ENCODE data around the gene RNU7-1. TPM values are rescaled to one million over a fixed set of nuclear protein-coding genes. Genes with fewer than 3 reads are reported as not detected.

Gene RNU7-1
- total and polyA plus RNA-seq, 2 of the 4 experiments (the other 2 are of a cell fraction): not detected

DNA sequence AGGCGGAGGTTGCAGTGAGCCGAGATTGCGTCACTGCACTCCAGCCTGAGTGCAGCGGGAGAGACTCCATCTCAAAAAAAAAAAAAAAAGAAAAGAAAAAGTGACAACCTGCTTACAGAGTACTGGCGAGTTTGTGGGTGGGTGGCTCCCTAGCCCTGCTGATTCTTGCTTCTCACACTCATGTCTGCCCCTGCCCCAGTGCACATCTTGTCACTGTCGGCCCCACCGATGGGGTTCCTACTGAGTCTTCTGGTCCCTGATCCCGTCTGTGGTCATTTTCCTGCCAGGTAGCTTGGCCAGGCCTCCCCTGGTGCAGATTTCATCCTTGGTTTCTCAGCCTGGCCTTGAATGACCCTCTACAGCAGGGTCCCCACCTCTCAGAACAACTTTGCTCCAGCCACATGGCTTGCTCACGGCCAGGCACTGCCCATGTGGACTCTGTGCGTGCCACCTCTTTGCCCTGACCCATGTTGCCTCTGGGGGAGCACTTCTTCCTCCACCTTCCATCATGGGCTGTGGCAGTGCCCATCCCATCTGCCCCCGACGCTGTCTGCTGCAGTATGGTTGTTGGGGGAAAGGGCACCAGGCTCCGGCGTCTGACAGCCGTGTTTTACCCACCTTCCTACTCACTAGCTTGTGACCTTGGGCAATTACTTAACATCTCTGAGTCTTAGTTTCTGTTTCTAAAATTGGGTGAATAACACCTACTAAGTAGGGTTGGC is 5.4 kb downstream of the RNU7-1 start (continued):
- no peak for TF ChIP-seq MXI1 (IDR thresholded peaks at IDR 0.05; ENCODE audit: borderline replicate concordance, low read depth, low read length)

DNA sequence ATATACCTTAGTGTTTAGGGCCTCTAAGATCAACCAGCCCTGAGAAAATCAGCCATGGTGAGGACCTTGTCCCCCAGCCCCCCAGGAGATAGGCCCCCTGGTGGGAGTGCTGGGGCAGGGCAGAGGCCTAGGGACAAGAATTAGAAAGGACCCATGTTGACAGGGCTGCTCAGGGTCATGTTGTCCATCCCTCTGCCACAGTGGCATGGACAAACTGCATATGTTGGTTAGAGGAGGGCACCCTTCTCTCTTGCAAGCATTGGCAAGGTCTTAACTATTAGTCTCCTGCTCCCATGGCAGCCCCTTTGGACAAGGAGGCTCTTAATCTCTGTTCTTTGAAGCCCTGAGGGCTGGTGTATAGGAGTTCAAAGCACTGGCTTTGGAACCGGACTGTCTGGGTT is 6.8 kb downstream of the RNU7-1 start:
- Histone ChIP-seq H3K23ac (ENCODE audit: low read depth, low read length) (no peak overlapping the region), H4K8ac (ENCODE audit: low read depth in 2 of 2, low read length in 2 of 2) (no peak overlapping the region), H2BK15ac (ENCODE audit: low read depth, low read length) (no peak overlapping the region), H3K18ac (ENCODE audit: low read depth, low read length) (no peak overlapping the region), H3K4me3 (ENCODE audit: insufficient read depth, low read depth, low read length) (no peak overlapping the region), H4K5ac (ENCODE audit: low read depth, low read length) (no peak overlapping the region), H2BK20ac (ENCODE audit: low read depth, low read length) (no peak overlapping the region), H3K14ac (replicated peaks; ENCODE audit: low read depth, low read length) (no peak overlapping the region), H2AK5ac (ENCODE audit: low read depth, low read length) (no peak overlapping the region), H3K4me1 (ENCODE audit: control insufficient read depth, insufficient read depth, low read length) (peaks cover 3% of the 10 kb centered on the region; the same call in 1 of the 2 replicates), H3K27ac (ENCODE audit: insufficient read depth, low read length) (no peak overlapping the region), H3K79me1 (ENCODE audit: low read depth in 1 of 2, low read length in 2 of 2) (peaks cover 3 to 6% of the 10 kb centered on the region in 2 experiments; a peak in 3 of 4 replicates), H2BK5ac (ENCODE audit: low read depth, low read length, poor library complexity, severe bottlenecking) (no peak overlapping the region), H2BK120ac (ENCODE audit: low read depth, low read length) (no peak overlapping the region), H3K27me3 (ENCODE audit: control insufficient read depth, insufficient read depth, low read length) (no peaks in the 10 kb centered on the region), H3K36me3 (ENCODE audit: control insufficient read depth, insufficient read depth, low read length) (peaks cover 4% of the 10 kb centered on the region), H2AFZ (replicated peaks; ENCODE audit: low read length, poor library complexity) (no peak overlapping the region), H3K9me1 (ENCODE audit: insufficient read depth, low read length) (no peaks in the 10 kb centered on the region), H4K91ac (ENCODE audit: insufficient read depth, low read depth, low read length) (no peak overlapping the region), H4K20me1 (ENCODE audit: insufficient read depth, low read length) (no peaks in the 10 kb centered on the region), H3K4ac (ENCODE audit: low read depth, low read length) (no peak overlapping the region), H3K56ac (ENCODE audit: extremely low read depth, insufficient read depth, low read length) (no peak overlapping the region), H3K4me2 (ENCODE audit: low read depth, low read length) (no peak overlapping the region), H3K9ac (ENCODE audit: low read depth, low read length) (no peak overlapping the region), H2AK9ac (replicated peaks; ENCODE audit: low read depth, low read length, poor library complexity) (no peak overlapping the region), H3K9me3 (ENCODE audit: control insufficient read depth, insufficient read depth, low read length) (no peaks in the 10 kb centered on the region)
- in situ Hi-C loops (cut with MboI; ENCODE audit: low sequenced_read_pairs) (no loop called here), dilution Hi-C loops (cut with HindIII; ENCODE audit: low sequenced_read_pairs, unreplicated experiment) (no loop called here), intact Hi-C loops (cut with micrococcal nuclease) (no loop called here)
- no peak for DNase-seq
- ChIA-PET POLR2A (ENCODE audit: unreplicated experiment) (no interaction called here), CTCF (no interaction called here)
- BruUV-seq (replicated peaks): no TSS peak
- TF ChIP-seq, protein P1, sequence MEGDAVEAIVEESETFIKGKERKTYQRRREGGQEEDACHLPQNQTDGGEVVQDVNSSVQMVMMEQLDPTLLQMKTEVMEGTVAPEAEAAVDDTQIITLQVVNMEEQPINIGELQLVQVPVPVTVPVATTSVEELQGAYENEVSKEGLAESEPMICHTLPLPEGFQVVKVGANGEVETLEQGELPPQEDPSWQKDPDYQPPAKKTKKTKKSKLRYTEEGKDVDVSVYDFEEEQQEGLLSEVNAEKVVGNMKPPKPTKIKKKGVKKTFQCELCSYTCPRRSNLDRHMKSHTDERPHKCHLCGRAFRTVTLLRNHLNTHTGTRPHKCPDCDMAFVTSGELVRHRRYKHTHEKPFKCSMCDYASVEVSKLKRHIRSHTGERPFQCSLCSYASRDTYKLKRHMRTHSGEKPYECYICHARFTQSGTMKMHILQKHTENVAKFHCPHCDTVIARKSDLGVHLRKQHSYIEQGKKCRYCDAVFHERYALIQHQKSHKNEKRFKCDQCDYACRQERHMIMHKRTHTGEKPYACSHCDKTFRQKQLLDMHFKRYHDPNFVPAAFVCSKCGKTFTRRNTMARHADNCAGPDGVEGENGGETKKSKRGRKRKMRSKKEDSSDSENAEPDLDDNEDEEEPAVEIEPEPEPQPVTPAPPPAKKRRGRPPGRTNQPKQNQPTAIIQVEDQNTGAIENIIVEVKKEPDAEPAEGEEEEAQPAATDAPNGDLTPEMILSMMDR (conservative IDR thresholded peaks at IDR 0.05; ENCODE audit: low read depth, low read length): peak; percentile 31; the same call in 1 of the 2 replicates
- TF ChIP-seq SMC3 (IDR thresholded peaks at IDR 0.05; ENCODE audit: low read depth, low read length) (0 out of 2 replicates have a peak, but pooled peaks have one; percentile 16), CEBPB (IDR thresholded peaks at IDR 0.05; ENCODE audit: low read depth, low read length) (no peak)
- WGBS, 2 experiments (ENCODE audit: extremely low coverage in 2 of 2, insufficient read length in 1 of 2): 80% methylated on average over 1 of the region's 1 CpG; no CpG with 5 or more reads in 1 of the 2 experiments
- no peak for ATAC-seq (ENCODE audit: low read depth)

Data from IMR-90 (cell line).